Upper lobe of left lung (tissue), 4 donors: Measurements from ENCODE around the gene EIF4E1B.

Experiments
- CTCF ChIP-seq, 6 experiments: fragments of 450-650 bp in 4 of 6; fragments of 200-600 bp in 2 of 6; sonication (generic) in 2 of 6; IDR thresholded peaks; one replicate each; pipeline ENCODE4 v1.5.1; 2016 to 2019; ENCODE audit warnings: antibody characterized with exemption in 6 of 6
- EP300 ChIP-seq, 4 donors: sonication (generic); formaldehyde crosslinking; IDR thresholded peaks; one replicate each; pipeline ENCODE4 v1.5.1; 2017; ENCODE audit warnings: antibody characterized with exemption in 4 of 4, control low read depth in 2 of 4
- POLR2A ChIP-seq, 4 donors: fragments of 450-650 bp; IDR thresholded peaks; one replicate each; pipeline ENCODE4 v1.5.1; 2016 to 2017; ENCODE audit warnings: antibody characterized with exemption in 4 of 4, mild to moderate bottlenecking in 2 of 4

- TF ChIP-seq CTCF (IDR thresholded peaks at IDR 0.05) = no peak
- no peak for TF ChIP-seq POLR2A (IDR thresholded peaks at IDR 0.05)
- TF ChIP-seq EP300 (IDR thresholded peaks at IDR 0.05) = no peak
These were observed 64.6 kb downstream of the EIF4E1B start for GRCh38 chr5:176695073-176695472.
